Measurements from ENCODE around the gene TARM1.

DNA sequence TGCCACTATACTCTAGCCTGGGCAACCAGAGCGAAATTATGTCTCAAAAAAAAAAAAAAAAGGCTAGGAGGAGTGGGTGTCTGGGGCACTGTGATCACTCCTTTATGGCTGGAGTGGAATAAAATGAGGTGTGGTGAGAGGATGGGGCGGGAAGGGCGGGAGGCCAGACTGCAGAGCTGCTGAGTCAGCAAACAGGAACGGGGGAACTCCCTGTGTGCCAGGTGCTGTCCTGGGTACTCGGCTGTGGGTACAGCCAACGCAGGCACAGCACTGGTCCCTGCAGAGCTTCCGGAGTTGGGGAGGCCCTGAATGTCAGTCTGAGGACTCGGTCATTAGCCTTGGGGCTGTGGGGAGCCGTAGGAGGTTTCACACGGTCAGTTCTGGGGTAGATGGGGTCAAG is 40.1 kb upstream of the TARM1 start:
- no peak for TF ChIP-seq CTCF (IDR thresholded peaks at IDR 0.05; ENCODE audit: insufficient read depth, low read length, poor library complexity, severe bottlenecking)
- TF ChIP-seq EZH2phosphoT487 (conservative IDR thresholded peaks at IDR 0.05; ENCODE audit: low read length): no peak

Data from SU-DHL-6 (cell line).